ENCODE data around the gene APP. TPM values are rescaled to one million over a fixed set of nuclear protein-coding genes. Genes with fewer than 3 reads are reported as not detected.

The APP gene
- total RNA-seq, 2 donors from 2014 or later, result 460 to 557 TPM

DNA sequence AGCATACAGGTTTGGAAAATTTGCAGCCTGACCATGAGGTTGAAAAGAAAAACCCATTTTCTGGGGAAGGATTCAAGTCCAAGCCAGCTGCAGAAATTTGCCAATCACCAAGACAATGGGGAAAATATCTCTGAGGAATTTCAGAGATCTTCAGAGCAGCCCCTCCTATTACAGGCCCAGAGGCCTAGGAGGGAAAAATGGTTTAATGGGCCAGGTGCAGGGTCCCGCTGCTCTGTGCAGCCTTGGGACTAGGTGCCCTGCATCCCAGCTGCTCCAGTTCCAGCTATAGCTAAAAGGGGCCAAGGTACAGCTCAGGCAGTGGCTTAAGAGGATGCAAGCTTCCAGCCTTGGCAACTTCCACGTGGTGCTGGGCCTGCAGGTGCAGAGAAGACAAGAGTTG is 322.3 kb downstream of the APP start:
- DNase-seq, result no peak
- Histone ChIP-seq H3K27ac (ENCODE audit: low read depth, low read length) (no peak overlapping the region), H3K4me1 (ENCODE audit: control insufficient read depth, insufficient read depth, low read length) (no peaks in the 10 kb centered on the region), H3K27me3 (ENCODE audit: control insufficient read depth, insufficient read depth, low read length, poor library complexity, severe bottlenecking) (no peaks in the 10 kb centered on the region), H3K36me3 (ENCODE audit: control insufficient read depth, insufficient read depth, low read length) (no peaks in the 10 kb centered on the region), H3K9me3 (ENCODE audit: control insufficient read depth, low read length) (peaks cover 27% of the 10 kb centered on the region), H3K4me3 (ENCODE audit: low read length) (no peak overlapping the region), H3K9ac (ENCODE audit: extremely low read depth, low read length, poor library complexity, severe bottlenecking) (no peak overlapping the region)
- TF ChIP-seq, protein P1, sequence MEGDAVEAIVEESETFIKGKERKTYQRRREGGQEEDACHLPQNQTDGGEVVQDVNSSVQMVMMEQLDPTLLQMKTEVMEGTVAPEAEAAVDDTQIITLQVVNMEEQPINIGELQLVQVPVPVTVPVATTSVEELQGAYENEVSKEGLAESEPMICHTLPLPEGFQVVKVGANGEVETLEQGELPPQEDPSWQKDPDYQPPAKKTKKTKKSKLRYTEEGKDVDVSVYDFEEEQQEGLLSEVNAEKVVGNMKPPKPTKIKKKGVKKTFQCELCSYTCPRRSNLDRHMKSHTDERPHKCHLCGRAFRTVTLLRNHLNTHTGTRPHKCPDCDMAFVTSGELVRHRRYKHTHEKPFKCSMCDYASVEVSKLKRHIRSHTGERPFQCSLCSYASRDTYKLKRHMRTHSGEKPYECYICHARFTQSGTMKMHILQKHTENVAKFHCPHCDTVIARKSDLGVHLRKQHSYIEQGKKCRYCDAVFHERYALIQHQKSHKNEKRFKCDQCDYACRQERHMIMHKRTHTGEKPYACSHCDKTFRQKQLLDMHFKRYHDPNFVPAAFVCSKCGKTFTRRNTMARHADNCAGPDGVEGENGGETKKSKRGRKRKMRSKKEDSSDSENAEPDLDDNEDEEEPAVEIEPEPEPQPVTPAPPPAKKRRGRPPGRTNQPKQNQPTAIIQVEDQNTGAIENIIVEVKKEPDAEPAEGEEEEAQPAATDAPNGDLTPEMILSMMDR (conservative IDR thresholded peaks at IDR 0.05), result no peak
- no peak overlapping the region for H3K4me3 Mint-ChIP-seq
- H3K9me3 Mint-ChIP-seq, result peaks cover 30% of the 10 kb centered on the region
- WGBS, 2 experiments (ENCODE audit: insufficient coverage in 1 of 2, insufficient read length in 1 of 2), result 67 to 71% methylated on average over 1 to 2 of the region's 2 CpGs
- peaks cover 1% of the 10 kb centered on the region for H3K36me3 Mint-ChIP-seq (ENCODE audit: low read depth)
- H3K27me3 Mint-ChIP-seq (ENCODE audit: insufficient read depth), result peaks cover 9% of the 10 kb centered on the region
- no peaks in the 10 kb centered on the region for H3K4me1 Mint-ChIP-seq
- H3K27ac Mint-ChIP-seq, result no peak overlapping the region

DNA sequence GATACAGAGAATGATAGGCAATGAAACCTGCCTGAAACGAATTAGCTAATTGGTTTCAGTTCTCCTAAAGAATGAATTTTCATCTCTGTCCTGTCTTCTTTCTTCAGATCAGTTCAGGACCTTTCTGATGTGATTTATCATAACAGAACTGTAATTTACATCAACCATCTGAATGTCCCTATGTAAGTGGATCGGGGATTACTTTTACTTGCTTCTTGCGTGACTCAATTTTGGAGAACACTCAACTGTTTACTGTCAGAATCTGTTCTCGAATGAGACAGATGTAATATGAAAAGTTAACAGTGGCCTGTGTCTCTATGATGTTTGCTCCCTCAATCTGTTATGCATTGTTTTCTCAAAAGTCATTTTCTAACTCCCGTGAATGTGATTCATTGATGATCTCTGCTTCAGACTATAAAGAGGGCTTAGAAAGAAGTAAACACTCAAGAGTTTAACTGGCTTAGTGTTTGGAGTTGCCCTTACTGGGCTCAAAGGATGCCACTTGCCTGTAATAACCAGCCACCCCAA is 324.8 kb downstream of the APP start:
- Histone ChIP-seq H3K36me3 (ENCODE audit: control insufficient read depth, insufficient read depth, low read length) (no peaks in the 10 kb centered on the region), H3K4me3 (ENCODE audit: low read length) (no peak overlapping the region), H3K27me3 (ENCODE audit: control insufficient read depth, insufficient read depth, low read length, poor library complexity, severe bottlenecking) (no peaks in the 10 kb centered on the region), H3K9ac (ENCODE audit: extremely low read depth, low read length, poor library complexity, severe bottlenecking) (no peak overlapping the region), H3K9me3 (ENCODE audit: control insufficient read depth, low read length) (peaks cover 27% of the 10 kb centered on the region), H3K27ac (ENCODE audit: low read depth, low read length) (no peak overlapping the region), H3K4me1 (ENCODE audit: control insufficient read depth, insufficient read depth, low read length) (no peaks in the 10 kb centered on the region)
- TF ChIP-seq, protein P1 (conservative IDR thresholded peaks at IDR 0.05), result no peak
- 95 to 96% methylated on average over 5 of the region's 5 CpGs for WGBS, 2 experiments (ENCODE audit: insufficient coverage in 1 of 2, insufficient read length in 1 of 2)
- H3K27ac Mint-ChIP-seq, result no peak overlapping the region
- H3K4me3 Mint-ChIP-seq, result no peak overlapping the region
- peaks cover 18% of the 10 kb centered on the region for H3K27me3 Mint-ChIP-seq (ENCODE audit: insufficient read depth)
- no peak for DNase-seq
- no peaks in the 10 kb centered on the region for H3K4me1 Mint-ChIP-seq
- peaks cover 1% of the 10 kb centered on the region for H3K36me3 Mint-ChIP-seq (ENCODE audit: low read depth)
- peaks cover 30% of the 10 kb centered on the region for H3K9me3 Mint-ChIP-seq

DNA sequence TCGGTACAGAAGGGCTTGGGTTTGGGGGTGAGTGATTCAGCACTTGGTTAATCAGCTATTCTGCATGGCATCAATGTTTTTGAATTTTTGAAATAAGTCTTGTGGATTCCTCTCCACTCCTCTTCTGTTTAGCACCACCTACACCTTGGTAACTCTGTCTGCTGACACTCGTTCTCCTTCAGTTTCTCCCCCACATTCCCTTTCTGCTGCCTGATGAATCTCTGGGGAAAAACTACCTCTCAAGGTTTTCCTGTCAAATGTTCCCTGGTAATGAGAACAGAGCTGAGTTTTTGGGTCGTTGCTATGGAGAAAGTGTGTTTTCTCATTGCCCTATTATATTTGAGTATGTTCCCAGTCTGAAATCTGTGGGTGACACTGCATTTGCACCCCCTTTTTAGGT is 327.6 kb downstream of the APP start:
- H3K27ac Mint-ChIP-seq, result no peak overlapping the region
- peaks cover 23% of the 10 kb centered on the region for H3K9me3 ChIP-seq (ENCODE audit: control insufficient read depth, low read length)
- H3K36me3 Mint-ChIP-seq (ENCODE audit: low read depth), result no peaks in the 10 kb centered on the region
- 89 to 100% methylated on average over 1 to 3 of the region's 3 CpGs for WGBS, 2 experiments (ENCODE audit: insufficient coverage in 1 of 2, insufficient read length in 1 of 2)
- no peaks in the 10 kb centered on the region for H3K36me3 ChIP-seq (ENCODE audit: control insufficient read depth, insufficient read depth, low read length)
- no peak overlapping the region for H3K9ac ChIP-seq (ENCODE audit: extremely low read depth, low read length, poor library complexity, severe bottlenecking)
- no peak overlapping the region for H3K4me3 Mint-ChIP-seq
- H3K4me3 ChIP-seq (ENCODE audit: low read length), result no peak overlapping the region
- TF ChIP-seq, protein P1 (conservative IDR thresholded peaks at IDR 0.05), result no peak
- no peaks in the 10 kb centered on the region for H3K27me3 ChIP-seq (ENCODE audit: control insufficient read depth, insufficient read depth, low read length, poor library complexity, severe bottlenecking)
- no peak overlapping the region for H3K27ac ChIP-seq (ENCODE audit: low read depth, low read length)
- H3K4me1 Mint-ChIP-seq, result no peaks in the 10 kb centered on the region
- H3K9me3 Mint-ChIP-seq, result peaks cover 27% of the 10 kb centered on the region
- DNase-seq, result no peak
- H3K27me3 Mint-ChIP-seq (ENCODE audit: insufficient read depth), result peaks cover 21% of the 10 kb centered on the region
- H3K4me1 ChIP-seq (ENCODE audit: control insufficient read depth, insufficient read depth, low read length), result no peaks in the 10 kb centered on the region

Measured in endodermal cell (in vitro differentiated cells).